Hepatic stellate cell (primary cell): Measurements from ENCODE around the gene MYOC.
"Not testable (repeated sequence)": the region's sequence is repeated elsewhere in the genome, so short reads cannot be mapped to it uniquely, and the experiment has no call there.

Source experiments
- DNase-seq: peaks from one replicate; pipeline ENCODE4 v3.0.0; 2011; ENCODE audit warnings: low spot score

Gene MYOC

DNA sequence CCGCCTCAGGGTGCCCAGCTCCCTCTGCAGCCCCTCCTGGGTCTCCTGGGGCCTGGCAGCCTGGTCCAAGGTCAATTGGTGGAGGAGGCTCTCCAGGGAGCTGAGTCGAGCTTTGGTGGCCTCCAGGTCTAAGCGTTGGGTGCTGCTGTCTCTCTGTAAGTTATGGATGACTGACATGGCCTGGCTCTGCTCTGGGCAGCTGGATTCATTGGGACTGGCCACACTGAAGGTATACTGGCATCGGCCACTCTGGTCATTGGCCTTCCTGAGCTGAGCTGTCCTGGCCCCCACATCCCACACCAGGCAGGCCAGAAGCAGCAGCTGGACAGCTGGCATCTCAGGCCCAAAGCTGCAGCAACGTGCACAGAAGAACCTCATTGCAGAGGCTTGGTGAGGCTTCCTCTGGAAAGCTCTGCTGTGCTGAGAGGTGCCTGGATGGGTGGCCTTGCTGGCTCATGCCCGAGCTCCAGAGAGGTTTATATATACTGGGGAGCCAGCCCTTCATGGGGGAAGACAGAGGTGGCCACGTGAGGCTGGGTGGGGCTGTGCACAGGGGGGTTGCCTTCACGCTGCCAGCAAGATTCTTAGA, at the start of gene MYOC:
MYOC (minus strand) TSS at position 455 of the 589 bp plus-strand sequence; CDS start at position 378, 77 bp downstream.
- no peak for DNase-seq

DNA sequence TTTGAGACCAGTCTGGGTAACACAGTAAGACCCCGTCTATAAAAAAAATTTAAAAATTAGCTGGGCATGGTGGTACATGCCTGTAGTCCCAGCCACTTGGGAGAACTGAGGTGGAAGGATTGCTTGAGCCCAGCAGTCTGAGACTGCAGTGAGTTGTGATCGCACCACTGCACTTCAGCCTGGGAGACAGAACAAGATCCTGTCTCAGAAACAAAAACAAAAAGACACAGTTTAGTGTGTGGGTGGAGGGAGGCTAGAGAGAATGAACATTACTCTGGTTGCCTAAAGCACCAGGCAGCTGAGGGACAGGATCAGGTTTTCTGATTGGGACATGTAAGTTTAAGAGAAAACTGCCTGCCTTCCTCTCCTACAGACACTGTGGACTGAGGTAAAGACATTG, 47.0 kb upstream of the MYOC start:
- DNase-seq: no peak

GRCh38 chr1:171695772-171696171, 43.3 kb upstream of the MYOC start:
- DNase-seq: not testable (repeated sequence)

GRCh38 chr1:171693541-171693940, 41.1 kb upstream of the MYOC start:
- DNase-seq: not testable (repeated sequence)

DNA sequence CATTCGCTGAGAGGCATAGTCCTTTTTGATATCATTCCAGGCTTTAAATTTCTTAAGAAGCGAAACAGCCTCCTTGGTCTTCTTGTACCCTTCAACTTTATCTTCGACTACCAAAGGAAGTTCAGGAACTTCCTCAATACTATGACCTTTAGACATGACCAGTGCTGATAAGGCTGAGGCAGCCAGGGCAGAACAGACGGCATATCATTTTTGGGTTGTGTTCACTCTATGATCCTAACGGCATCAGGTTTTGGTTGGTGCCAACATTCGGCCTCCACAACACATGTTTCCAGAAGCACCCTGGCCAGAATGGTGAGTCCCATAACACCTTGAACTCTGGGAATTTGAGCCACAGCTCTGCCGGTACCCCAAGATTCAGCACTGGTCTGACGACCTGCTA, 31.4 kb upstream of the MYOC start:
- no peak for DNase-seq

- DNase-seq: no peak
These were observed 27.9 kb upstream of the MYOC start for GRCh38 chr1:171680339-171680738.

DNA sequence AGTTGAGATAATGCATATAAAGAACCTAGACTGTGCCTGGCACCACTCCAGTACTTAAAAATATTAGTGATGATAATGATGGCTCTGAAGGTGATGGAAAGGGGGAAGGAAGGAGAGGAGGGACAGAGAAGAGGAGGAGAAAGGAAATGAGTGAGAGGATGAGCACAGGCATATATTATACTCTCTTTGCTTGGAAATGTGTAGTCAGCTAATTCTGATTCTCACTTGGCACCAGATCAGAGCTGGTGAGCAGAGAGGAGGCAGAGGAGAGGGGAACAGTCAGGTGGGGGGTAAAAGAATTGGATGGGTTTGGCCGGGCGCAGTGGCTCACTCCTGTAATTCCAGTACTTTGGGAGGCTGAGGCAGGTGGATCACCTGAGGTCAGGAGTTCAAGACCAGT, 24.3 kb upstream of the MYOC start:
- DNase-seq: no peak

DNA sequence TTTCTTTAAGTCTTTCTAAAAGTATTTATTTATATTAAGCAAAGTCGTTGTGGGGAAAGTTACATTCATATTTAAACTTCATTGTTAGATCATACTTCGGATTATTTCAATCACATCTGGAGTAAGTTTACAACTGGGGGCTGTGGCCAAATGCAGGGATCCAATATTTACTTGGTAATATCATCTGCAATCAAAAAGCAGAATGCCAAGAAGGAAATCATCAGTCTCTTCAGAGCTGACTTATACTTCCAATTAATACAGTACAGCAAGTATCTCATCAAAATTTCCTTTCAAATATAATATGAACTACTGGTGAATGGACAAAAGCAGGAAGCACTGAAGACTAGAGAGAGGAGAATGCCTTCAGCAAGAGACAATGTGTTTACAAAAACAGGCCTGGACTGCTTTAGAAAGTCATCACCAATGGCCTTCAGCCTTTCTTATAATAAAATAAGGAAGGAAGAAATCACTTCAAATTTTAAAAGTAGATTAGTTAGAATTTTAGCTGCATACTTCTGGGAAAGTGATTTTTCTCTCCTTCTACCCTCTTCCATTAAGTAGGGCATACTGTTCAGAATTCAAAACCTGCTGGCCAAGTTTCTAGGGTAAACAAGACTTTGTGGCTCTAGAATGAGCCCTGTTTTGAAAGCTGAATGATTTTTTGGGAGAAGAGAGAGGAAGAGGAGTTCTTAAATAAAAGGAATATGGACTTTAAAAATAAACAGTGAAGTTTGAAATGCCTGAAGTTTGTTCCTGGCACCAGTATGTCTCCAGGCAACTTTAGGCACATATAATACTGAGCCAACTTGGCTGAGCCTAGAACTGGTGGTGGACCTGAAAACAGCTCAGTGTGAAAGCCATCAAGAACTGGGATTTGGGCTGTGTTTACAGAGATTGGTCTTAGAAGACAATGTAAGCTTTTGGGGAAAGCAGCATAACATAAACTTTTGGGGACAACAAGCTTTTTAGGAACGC, 22.2 kb upstream of the MYOC start:
- DNase-seq: no peak

DNA sequence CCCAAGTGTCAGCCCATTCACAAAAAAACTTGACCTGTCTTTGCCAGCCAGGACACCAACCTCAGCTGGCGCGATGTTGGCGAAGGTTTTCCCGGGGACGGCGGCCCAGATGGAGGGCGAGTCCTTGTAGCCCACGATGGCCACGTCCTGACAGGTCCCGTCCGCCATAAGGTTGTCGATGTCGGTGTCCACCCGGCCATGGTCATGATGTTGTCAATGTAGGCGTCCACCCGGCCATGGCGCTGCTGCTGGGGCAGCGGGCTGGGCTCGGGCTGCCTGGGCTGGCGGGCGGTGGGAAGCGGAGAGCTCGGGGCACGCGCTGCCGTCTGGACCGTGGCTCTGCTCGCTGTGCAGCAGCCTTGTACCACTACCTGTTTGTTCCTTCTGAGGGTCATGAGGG, 18.3 kb upstream of the MYOC start:
- DNase-seq: no peak

DNA sequence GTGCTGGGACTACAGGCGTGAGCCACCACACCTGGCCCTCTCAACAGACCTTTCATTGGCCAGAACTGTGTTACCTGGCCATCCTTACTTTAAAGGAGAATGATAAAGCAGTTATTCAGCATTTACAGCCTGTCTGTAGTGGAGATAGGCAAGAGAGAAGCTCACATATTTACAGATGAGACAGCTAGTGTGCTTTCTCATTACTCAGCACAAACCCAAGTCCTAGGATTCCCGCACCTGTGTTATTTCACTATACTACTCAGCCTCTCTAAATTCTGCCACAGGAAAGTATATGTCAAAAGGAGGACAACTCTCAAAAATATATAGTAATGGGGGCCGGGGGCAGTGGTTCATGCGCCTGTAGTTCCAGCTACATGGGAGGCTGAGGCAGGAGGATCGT, 15.9 kb upstream of the MYOC start:
- DNase-seq: no peak

DNA sequence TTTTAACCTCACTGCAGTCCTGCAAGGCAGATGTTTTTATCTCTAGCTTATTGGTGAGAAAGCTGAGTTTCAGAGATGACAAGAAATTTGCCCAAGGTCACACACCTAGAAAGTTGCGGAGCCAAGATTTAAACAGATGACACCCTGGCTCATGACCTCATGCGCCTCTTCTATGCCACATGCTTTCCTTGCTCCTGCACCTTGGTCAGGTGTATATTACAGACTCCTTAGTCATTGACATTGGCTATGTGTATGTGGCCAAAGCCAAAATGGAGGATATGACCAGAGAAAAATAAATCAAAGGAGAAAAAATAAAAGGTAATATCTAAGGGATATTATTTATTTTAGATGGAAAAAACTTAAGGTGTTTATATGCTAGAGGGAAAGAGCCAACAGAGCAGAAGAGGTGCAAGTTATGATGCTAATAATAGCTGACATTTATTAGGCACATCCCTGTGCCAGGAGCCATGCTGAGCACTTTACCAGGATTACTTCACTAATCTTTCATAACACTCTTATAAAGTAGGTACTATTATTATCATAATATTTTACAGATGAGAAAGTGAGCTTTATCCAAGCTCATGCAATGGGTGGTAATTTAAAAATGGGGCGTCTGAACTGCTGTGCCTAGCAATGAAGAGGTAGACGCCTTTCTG, 13.8 kb upstream of the MYOC start:
- no peak for DNase-seq

DNA sequence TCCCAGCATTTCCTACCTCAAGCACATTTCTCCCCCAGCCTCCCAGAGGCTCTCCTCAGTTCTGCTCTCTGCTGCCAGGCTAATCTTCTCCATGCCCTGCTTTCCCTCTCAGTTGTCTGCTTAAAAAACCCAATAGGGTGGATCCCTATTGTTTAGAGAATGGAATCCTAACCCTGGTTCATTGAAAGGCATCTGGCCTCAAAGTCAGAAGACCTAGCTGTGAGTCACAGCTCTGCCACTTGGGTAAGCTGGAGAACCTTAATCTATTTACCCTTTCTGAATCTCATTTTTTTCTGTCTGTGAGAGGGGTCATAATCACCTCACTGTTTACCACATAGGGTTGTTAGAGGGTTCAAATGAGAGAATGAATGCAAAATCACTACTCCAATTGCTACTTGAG, 12.5 kb upstream of the MYOC start:
- DNase-seq: no peak

- DNase-seq: no peak
These were observed 11.5 kb upstream of the MYOC start for GRCh38 chr1:171663854-171664575.

DNA sequence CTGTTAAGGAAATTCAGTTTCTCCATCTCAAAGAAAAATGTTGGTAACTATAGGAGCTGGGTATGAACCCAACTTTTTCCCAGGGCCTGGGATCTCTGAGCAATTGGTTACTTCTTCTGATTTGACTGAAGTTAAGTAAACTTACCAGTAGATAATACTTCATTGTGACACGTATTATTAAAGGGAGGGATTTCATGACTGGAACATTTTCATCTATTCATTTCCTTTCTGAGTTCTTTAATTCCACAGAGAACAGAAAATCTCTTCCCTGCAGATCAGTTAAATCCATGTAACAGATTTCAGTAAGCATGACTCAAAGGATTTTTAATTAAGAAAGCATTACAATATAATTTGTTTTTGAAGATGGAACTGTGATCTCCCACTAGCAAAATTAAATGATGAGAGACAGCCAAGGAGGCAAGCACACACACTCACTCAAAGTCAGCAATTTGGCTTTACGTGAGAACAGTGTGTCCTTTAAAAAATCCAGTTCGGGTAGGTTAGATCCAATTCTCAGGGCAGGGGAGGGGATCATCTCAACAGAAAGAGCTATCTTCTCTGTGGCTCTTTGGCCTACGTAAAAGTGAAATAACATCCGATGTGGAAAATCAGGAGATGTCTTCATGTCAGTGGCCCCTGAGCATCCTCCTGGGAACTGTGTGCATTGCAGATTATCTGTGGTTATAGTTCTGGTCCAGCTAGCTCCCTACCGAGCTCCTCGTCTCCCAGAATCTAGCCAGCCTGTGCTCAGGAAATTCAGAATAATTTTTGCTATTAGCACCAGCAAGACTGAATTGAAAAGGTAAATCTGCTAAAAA, 10.8 kb upstream of the MYOC start:
- DNase-seq: no peak

DNA sequence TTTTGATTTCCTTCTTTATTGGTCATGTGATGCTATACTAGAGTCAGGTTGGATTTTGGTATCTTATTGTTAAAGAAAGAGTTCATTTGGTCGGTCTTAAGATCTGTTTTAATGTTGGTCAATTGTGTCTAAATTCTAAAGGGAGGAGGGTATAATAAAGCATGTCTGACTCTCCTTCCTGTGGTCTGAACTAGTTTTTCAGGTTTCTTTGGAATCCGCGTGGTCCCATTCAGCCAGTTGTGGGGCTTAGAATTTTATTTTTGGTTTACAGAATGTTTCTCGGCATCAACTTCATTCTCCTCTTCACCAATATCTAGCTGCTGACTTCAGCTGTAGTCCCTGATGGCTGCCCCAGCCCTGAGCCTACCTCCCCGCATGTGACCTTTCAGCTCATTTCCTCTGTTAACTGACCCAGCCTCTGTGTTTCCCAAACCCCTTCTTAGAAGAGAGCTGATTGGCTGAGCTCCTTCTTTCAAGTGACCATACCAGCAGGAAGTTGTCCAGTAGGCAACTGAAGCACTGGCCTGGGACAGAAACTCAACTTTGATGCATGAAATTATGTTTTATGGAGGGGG, 8.7 kb upstream of the MYOC start:
- no peak for DNase-seq

DNA sequence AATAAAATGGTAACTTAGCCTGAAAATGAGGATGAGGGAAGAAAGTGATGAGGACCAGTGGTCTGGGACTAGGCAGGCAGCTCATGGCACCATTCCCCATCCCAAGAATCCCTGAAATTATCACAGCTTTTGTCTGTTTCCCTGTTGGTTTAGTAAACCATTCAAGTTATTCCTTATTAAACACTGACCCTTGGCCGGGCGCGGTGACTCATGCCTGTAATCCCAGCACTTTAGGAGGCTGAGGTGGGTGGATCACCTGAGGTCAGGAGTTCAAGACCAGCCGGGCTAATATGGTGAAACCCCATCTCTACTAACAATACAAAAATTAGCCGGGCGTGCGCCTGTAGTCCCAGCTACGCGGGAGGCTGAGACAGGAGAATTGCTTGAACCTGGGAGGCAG, 3.7 kb upstream of the MYOC start:
- not testable (repeated sequence) for DNase-seq

- no peak for DNase-seq
These were observed 3.2 kb upstream of the MYOC start for GRCh38 chr1:171655746-171656116.

GRCh38 chr1:171654942-171655745, 2.7 kb upstream of the MYOC start:
- DNase-seq: peak; percentile 66

DNA sequence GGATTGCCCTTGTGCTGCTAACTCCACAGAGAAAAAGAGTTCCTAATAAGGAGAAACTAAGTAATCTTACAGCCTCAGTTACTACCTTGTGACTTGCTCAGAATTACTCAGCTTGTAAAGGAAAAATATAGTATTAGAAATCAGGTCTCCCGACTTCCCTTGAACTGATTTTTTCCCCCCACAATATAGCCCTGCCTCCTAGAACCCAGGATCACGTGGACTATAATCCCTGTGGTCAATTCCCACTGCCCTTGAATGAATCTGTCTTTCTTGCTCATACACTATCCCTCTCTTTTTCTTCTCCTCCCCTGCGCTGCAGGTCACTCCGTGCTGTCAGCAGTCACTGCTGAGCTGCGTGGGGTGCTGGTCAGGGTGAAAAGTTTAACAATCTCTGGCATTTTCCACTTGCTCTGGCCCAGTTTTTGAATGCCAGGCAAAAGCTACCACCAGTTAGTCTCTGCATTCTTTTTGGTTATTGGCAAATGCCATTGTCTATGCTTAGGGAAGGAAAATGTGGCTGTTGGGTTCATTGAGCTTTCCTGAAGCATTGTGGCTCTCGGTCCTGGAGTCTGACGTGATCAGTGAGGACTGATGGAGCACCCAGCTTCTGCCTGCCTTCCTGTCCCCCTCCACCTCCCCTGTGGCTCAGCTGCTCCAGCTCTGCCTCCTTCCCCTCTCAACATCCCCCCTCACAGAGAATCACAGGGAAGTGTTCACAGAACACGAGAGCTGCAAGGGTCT, 1.9 kb upstream of the MYOC start:
- peak; percentile 27 for DNase-seq

DNA sequence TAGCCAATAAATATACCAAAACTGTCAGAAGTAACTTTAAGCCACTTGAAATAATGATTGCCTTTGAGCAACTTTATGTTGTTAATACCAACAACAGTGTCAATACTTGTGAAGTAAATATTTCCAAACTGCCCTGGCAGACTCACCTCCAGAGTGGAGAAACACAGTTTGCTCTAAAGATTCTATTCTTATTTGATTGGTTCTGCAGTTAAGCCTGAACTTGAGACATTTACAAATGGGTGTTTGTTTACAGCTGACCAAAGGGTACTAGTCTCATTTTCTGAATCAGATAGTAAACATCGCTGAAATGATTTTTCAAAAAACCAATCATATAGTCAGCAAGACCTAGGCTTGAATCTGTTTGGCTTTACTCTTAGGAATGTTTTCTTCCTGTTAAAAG, 1.3 kb upstream of the MYOC start:
- no peak for DNase-seq
